Measurements from ENCODE around the gene LIN37.

Gene LIN37

DNA sequence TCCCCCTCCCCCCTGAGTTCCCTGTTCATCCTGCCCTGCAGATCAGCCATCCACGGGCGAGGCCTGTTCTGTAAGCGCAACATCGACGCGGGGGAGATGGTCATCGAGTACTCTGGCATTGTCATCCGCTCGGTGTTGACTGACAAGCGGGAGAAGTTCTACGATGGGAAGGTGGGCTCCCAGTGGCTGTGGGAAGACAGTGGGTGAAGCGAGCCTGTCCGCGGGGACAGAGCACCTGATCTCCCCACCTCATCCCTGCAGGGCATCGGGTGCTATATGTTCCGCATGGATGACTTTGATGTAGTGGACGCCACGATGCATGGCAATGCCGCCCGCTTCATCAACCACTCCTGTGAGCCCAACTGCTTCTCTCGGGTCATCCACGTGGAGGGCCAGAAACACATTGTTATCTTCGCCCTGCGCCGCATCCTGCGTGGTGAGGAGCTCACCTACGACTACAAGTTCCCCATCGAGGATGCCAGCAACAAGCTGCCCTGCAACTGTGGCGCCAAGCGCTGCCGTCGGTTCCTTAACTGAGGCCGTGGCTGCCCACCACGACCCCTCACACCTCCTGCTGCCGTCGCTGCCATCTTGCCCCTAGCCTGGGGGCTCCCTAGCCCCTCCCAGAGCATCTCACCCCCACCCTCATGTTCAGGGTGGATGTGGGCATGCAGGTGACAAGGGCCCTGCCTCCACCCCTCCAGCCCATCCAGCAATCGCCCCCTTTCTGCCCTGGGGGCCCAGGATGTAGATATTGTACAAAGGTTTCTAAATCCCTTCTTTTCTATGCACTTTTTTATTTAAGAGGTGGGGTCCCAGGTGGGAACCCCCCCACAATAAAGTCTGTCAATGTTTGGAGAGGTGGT lies 10.1 kb upstream of the LIN37 start:
- TF ChIP-seq, protein P1, sequence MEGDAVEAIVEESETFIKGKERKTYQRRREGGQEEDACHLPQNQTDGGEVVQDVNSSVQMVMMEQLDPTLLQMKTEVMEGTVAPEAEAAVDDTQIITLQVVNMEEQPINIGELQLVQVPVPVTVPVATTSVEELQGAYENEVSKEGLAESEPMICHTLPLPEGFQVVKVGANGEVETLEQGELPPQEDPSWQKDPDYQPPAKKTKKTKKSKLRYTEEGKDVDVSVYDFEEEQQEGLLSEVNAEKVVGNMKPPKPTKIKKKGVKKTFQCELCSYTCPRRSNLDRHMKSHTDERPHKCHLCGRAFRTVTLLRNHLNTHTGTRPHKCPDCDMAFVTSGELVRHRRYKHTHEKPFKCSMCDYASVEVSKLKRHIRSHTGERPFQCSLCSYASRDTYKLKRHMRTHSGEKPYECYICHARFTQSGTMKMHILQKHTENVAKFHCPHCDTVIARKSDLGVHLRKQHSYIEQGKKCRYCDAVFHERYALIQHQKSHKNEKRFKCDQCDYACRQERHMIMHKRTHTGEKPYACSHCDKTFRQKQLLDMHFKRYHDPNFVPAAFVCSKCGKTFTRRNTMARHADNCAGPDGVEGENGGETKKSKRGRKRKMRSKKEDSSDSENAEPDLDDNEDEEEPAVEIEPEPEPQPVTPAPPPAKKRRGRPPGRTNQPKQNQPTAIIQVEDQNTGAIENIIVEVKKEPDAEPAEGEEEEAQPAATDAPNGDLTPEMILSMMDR (conservative IDR thresholded peaks at IDR 0.05; ENCODE audit: low read depth, low read length) = no peak
- no peak overlapping the region for H3K4me3 ChIP-seq (ENCODE audit: low read depth, low read length)
- no peak for DNase-seq (ENCODE audit: low read depth)

DNA sequence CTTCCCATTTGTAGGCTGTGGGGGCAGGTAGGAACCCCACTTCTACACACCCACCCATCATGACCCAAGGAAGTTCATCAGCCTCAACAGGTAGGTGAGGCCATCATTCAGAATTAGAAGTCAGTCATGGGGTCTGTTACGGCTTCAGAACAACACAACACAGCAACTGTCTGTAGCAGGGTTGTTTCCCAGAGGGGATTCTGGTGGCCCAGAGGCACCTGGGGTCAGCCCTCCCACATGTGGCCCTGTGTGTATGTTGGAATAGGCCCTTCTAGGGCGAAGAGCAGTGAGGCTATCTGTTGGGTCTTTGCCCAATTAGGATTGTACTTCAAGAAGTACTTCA lies 9.5 kb upstream of the LIN37 start:
- DNase-seq (ENCODE audit: low read depth) = no peak

DNA sequence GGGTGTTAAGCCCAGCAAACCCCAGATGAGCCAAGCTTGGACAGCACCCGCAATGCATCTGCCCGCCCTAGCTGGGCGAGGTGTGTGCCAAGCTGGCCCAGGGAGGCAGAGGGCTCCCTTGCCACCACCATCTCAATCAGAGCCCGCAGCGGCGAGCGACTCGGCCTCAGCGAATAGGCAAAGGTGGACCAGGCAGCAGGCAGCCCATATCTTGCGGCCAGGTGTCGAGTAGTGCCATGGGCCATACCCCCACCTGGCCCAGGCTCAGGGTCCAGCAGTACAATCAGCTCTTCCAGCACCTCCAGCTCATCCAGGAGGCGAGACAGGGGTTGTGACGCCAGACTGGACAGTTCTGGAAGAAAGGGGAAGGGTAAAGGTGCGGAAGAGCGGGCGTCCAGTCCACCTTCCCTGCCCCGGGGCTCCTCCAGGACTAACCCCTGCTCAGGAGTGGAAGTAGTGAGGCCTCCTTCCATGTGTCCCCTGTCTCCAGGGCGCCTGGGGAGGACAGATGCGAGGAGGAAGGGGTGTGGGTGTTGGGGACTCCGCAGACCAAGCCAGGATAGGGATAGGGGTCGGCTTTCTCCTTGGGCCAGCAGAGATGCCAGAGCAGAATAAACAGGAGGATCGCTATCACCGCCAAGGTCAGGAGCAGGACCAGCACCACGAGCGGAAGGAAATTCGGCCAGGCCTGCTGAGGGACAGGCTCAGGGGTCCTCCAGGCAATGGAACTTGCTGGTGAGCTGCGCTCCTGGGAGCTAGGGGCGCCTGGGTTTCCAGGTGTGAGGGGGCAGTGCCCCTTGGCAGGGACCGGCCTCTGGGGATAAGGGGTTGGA lies 8.9 kb upstream of the LIN37 start:
- no peak overlapping the region for H3K4me3 ChIP-seq (ENCODE audit: low read depth, low read length)
- TF ChIP-seq, protein P1 (conservative IDR thresholded peaks at IDR 0.05; ENCODE audit: low read depth, low read length) = no peak
- DNase-seq (ENCODE audit: low read depth) = no peak

More for the DNA sequence above, 9.5 kb upstream of the LIN37 start:
- no peak overlapping the region for H3K4me3 ChIP-seq (ENCODE audit: low read depth, low read length)
- TF ChIP-seq, protein P1 (conservative IDR thresholded peaks at IDR 0.05; ENCODE audit: low read depth, low read length) = no peak

DNA sequence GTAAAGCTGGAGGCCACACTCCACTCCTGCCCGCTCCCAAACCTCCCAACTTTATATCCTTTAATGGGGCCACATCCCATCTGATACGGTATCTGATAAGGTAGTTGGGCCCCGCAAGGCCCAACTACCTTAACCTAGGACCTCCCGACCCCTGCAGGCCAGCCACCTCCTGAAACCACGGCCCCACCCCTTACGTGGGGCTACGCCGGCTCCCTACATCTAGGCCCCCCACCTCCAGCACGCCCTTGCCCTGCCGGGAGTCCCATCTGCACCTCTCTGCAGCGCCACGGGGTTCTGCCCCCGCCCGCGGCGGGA lies 8.3 kb upstream of the LIN37 start:
- peak overlapping the region; percentile 55 for H3K4me3 ChIP-seq (ENCODE audit: low read depth, low read length)
- DNase-seq (ENCODE audit: low read depth) = no peak
- TF ChIP-seq, protein P1 (conservative IDR thresholded peaks at IDR 0.05; ENCODE audit: low read depth, low read length) = no peak

DNA sequence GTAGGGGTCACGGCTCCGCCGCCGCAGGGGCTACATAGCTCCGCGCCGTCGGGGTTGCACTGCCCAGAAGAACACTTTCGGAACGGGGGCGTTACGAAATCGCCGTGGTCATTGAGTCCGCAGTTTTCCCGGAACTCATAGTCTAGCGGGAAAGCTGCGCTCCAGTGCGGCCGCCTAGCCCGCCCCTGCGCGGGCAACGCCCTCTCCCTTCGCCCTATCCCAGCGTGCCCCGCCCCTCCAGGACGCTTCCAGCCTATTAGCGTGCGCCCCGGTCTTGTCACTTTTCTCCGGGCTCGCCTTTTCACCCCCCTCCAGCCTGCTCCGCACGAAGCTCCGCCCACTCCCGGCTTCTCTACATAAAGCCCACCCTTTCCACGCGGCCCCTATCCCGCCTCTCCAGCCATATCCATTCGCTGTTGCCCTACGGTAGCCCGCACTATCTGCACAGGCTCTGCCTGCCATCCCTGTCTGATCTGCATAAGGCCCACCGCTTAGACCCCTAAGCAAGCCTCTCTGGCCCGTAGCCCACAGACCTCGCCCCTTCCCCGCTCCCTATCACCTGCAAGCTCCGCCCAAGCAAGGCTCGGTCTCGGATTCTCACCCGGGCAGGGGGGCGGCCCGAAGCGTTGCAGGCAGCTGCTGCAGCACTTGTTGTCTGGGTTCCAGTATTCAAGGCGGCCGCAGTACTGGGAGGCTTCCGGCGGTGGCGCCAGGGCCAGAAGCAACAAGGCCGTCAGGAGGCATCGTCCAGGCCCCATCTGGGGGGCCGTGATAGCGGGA lies 7.8 kb upstream of the LIN37 start:
- H3K4me3 ChIP-seq (ENCODE audit: low read depth, low read length) = peak overlapping the region; percentile 60
- peak; percentile 99 for DNase-seq (ENCODE audit: low read depth)
- TF ChIP-seq, protein P1 (conservative IDR thresholded peaks at IDR 0.05; ENCODE audit: low read depth, low read length) = peak; percentile 24

DNA sequence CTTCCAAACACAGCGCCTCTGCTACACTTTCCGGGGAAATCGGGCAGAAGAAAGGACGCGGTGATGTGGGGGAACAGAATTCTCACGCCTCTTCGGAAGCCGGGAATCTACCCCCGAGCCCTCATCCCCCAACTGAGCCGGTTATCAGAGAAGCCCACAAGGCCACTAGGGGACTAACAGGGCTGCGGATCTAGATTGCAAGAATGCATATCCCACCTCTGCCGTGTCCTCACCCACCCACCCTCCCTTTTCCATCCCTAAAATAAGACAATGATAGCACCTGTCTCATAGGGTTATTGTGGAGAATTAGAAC lies 7.2 kb upstream of the LIN37 start:
- no peak for DNase-seq (ENCODE audit: low read depth)
- TF ChIP-seq, protein P1 (conservative IDR thresholded peaks at IDR 0.05; ENCODE audit: low read depth, low read length) = no peak
- peak overlapping the region; percentile 60 for H3K4me3 ChIP-seq (ENCODE audit: low read depth, low read length)
